Gastroesophageal sphincter (tissue), 4 donors: ENCODE data around the gene CHST1. TPM values are rescaled to one million over a fixed set of nuclear protein-coding genes. Genes with fewer than 3 reads are reported as not detected.

Experiments used
- ATAC-seq: fragments of 150-250 bp; one replicate; pipeline ENCODE4 v1.9.1; 2016; ENCODE audit warnings: mild to moderate bottlenecking, moderate library complexity
- H3K27ac ChIP-seq, 4 donors: fragments of 200-600 bp; sonication (generic) in 3 of 4; 1 replicate in 3 of 4; 2 replicates in 1 of 4; pipeline ENCODE4 v1.5.1; 2016 to 2019
- H3K27me3 ChIP-seq: fragments of 200-600 bp; sonication (generic); one replicate; pipeline ENCODE4 v1.5.1; 2019
- H3K36me3 ChIP-seq, 2 donors: fragments of 200-600 bp; sonication (generic); one replicate each; pipeline ENCODE4 v1.5.1; 2019; ENCODE audit warnings: control low read depth in 1 of 2
- H3K4me1 ChIP-seq, 3 donors: fragments of 200-600 bp; sonication (generic); 1 replicate in 2 of 3; 2 replicates in 1 of 3; pipeline ENCODE4 v1.5.1; 2016 to 2019; ENCODE audit warnings: control low read depth in 2 of 3
- H3K4me3 ChIP-seq, 2 donors: fragments of 200-600 bp; sonication (generic); one replicate each; pipeline ENCODE4 v1.5.1; 2019; ENCODE audit warnings: mild to moderate bottlenecking in 1 of 2, moderate library complexity in 1 of 2
- H3K9me3 ChIP-seq, 3 donors: fragments of 200-600 bp; sonication (generic); one replicate each; pipeline ENCODE4 v1.5.1; 2017 to 2019; ENCODE audit warnings: control low read depth in 2 of 3
- EP300 ChIP-seq: sonication (generic); formaldehyde crosslinking; IDR thresholded peaks from one replicate; pipeline ENCODE4 v1.6.1; 2017; ENCODE audit warnings: antibody characterized with exemption, mild to moderate bottlenecking
- POLR2A ChIP-seq, 2 donors: fragments of 450-650 bp; IDR thresholded peaks; one replicate each; pipeline ENCODE4 v1.6.1; 2017; ENCODE audit warnings: antibody characterized with exemption in 2 of 2, mild to moderate bottlenecking in 2 of 2, moderate library complexity in 1 of 2
- POLR2AphosphoS5 ChIP-seq: sonication (generic); formaldehyde crosslinking; IDR thresholded peaks from one replicate; pipeline ENCODE4 v1.6.1; 2017; ENCODE audit warnings: antibody characterized with exemption
- WGBS, 2 donors: methylation state at CpG; one replicate each; pipeline ENCODE4 v1.1.5; 2018; ENCODE audit warnings: low coverage in 1 of 2; 5-methylcytosine and 5-hydroxymethylcytosine counted together
- total RNA-seq, 4 donors: library from RNA; depleted of rRNA; stranded (reverse); fragments of >200 nt; gene quantifications; one replicate each; pipeline ENCODE4 v1.1.0, GENCODE V29; 2016
- TF ChIP-seq, protein P1 (sequence below), 4 experiments: fragments of 200-600 bp in 2 of 4; fragments of 450-650 bp in 2 of 4; sonication (generic) in 1 of 4; IDR thresholded peaks; one replicate each; pipeline ENCODE4 v1.5.1; 2017 to 2019; ENCODE audit warnings: antibody characterized with exemption in 4 of 4, mild to moderate bottlenecking in 2 of 4, moderate library complexity in 2 of 4

CHST1 gene
- total RNA-seq, 4 donors from 2014 or later = 2.1 to 4.7 (median 2.4) TPM

- 20 to 57% methylated on average over 1 to 2 of the region's 2 CpGs for WGBS, 2 donors
- H3K27ac ChIP-seq = no peak overlapping the region
- no peaks in the 10 kb centered on the region for H3K36me3 ChIP-seq
- H3K27me3 ChIP-seq = peaks cover 45% of the 10 kb centered on the region
- peaks cover 0 to 13% (median 0%) of the 10 kb centered on the region in 3 donors for H3K9me3 ChIP-seq
- ATAC-seq = no peak
- TF ChIP-seq EP300 (no peak), POLR2AphosphoS5 (no peak), POLR2A (IDR thresholded peaks at IDR 0.05) (no peak)
- TF ChIP-seq, protein P1, sequence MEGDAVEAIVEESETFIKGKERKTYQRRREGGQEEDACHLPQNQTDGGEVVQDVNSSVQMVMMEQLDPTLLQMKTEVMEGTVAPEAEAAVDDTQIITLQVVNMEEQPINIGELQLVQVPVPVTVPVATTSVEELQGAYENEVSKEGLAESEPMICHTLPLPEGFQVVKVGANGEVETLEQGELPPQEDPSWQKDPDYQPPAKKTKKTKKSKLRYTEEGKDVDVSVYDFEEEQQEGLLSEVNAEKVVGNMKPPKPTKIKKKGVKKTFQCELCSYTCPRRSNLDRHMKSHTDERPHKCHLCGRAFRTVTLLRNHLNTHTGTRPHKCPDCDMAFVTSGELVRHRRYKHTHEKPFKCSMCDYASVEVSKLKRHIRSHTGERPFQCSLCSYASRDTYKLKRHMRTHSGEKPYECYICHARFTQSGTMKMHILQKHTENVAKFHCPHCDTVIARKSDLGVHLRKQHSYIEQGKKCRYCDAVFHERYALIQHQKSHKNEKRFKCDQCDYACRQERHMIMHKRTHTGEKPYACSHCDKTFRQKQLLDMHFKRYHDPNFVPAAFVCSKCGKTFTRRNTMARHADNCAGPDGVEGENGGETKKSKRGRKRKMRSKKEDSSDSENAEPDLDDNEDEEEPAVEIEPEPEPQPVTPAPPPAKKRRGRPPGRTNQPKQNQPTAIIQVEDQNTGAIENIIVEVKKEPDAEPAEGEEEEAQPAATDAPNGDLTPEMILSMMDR (IDR thresholded peaks at IDR 0.05) = no peak
- H3K4me1 ChIP-seq = no peaks in the 10 kb centered on the region
- no peak overlapping the region for H3K4me3 ChIP-seq
Observed at GRCh38 chr11:45641961-45642360, 23.5 kb downstream of the CHST1 start.

- Histone ChIP-seq H3K4me3 (no peak overlapping the region), H3K27me3 (peaks cover 24% of the 10 kb centered on the region), H3K4me1 (no peaks in the 10 kb centered on the region), H3K27ac (no peak overlapping the region), H3K9me3 (peaks cover 0 to 15% (median 0%) of the 10 kb centered on the region in 3 donors), H3K36me3 (no peaks in the 10 kb centered on the region)
- 75 to 79% methylated on average over 1 to 2 of the region's 2 CpGs for WGBS, 2 donors
- TF ChIP-seq POLR2A (IDR thresholded peaks at IDR 0.05) (no peak), POLR2AphosphoS5 (no peak), EP300 (no peak)
- TF ChIP-seq, protein P1 (IDR thresholded peaks at IDR 0.05) = no peak
- no peak for ATAC-seq
Observed at GRCh38 chr11:45638051-45638450, 27.4 kb downstream of the CHST1 start.

DNA sequence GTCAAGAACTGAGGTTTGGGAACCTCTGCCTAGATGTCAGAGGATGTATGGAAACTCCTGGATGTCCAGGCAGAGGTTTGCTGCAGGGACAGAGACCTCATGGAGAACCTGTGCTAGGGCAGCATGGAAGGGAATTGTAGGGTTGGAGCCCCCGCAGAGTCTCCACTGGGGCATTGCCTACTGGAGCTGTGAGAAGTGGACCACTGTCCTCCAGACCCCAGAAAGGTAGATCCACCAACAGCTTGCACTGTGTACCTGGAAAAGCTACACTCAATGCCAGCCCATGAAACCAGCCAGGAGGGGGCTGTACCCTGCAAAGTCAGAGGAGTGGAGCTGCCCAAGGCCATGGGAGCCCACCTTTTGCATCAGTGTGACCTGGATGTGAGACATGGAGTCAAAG, 29.5 kb downstream of the CHST1 start:
- Histone ChIP-seq H3K4me1 (no peaks in the 10 kb centered on the region), H3K36me3 (no peaks in the 10 kb centered on the region), H3K4me3 (no peak overlapping the region), H3K27ac (no peak overlapping the region), H3K9me3 (peaks cover 0 to 25% (median 0%) of the 10 kb centered on the region in 3 donors), H3K27me3 (peaks cover 22% of the 10 kb centered on the region)
- no peak for ATAC-seq
- no peak for TF ChIP-seq EP300
- TF ChIP-seq, protein P1 (IDR thresholded peaks at IDR 0.05) = no peak
- TF ChIP-seq POLR2A (IDR thresholded peaks at IDR 0.05) = no peak
- no peak for TF ChIP-seq POLR2AphosphoS5
- WGBS, 2 donors = 80% methylated on average over 1 of the region's 1 CpG; no CpG with 5 or more reads in 1 of the 2 donors

GRCh38 chr11:45625611-45626010, 39.8 kb downstream of the CHST1 start:
- peaks cover 0 to 20% (median 0%) of the 10 kb centered on the region in 3 donors for H3K9me3 ChIP-seq
- ATAC-seq = no peak
- TF ChIP-seq POLR2AphosphoS5 (no peak), POLR2A (IDR thresholded peaks at IDR 0.05) (no peak), EP300 (no peak)
- TF ChIP-seq, protein P1 (IDR thresholded peaks at IDR 0.05) = no peak
- H3K27me3 ChIP-seq = peaks cover 37% of the 10 kb centered on the region
- no peak overlapping the region for H3K4me3 ChIP-seq
- H3K36me3 ChIP-seq = no peaks in the 10 kb centered on the region
- H3K27ac ChIP-seq = no peak overlapping the region
- no peaks in the 10 kb centered on the region for H3K4me1 ChIP-seq
- WGBS, 2 donors = 86 to 90% methylated on average over 6 of the region's 6 CpGs

DNA sequence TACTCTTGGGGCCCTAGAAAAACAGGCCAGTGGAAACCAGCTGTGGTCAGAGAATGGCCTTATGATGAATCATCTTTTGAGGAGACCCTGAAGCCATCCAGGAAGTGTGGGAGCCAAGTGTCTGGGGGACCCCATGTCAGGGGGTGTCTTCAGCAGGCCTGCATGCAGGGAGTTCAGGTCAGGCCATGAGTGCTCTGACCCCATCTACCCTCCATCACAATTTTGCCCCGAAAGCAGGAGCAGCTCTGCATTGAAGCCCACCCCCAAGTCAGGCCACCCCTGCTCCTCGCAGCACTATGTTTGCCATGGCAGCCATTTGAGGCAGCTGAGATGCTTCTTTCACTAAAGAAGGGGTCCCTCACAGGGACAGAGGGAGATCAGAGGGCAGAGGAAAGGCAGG, 41.3 kb downstream of the CHST1 start:
- no CpG with 5 or more reads among the region's 2 CpGs for WGBS, 2 donors
- H3K9me3 ChIP-seq = peaks cover 0 to 29% (median 0%) of the 10 kb centered on the region in 3 donors
- no peak overlapping the region for H3K4me3 ChIP-seq
- peaks cover 46% of the 10 kb centered on the region for H3K27me3 ChIP-seq
- TF ChIP-seq EP300 (no peak), POLR2A (IDR thresholded peaks at IDR 0.05) (no peak), POLR2AphosphoS5 (no peak)
- TF ChIP-seq, protein P1 (IDR thresholded peaks at IDR 0.05) = no peak
- no peak for ATAC-seq
- no peaks in the 10 kb centered on the region for H3K36me3 ChIP-seq
- H3K4me1 ChIP-seq = no peaks in the 10 kb centered on the region
- H3K27ac ChIP-seq = no peak overlapping the region
